AG09309 (cell line): Measurements from ENCODE around the gene WDR82.

Experiments
- DNase-seq: peaks from one replicate; pipeline ENCODE4 v3.0.0-alpha.2; 2010; ENCODE audit warnings: low read depth
- H3K4me3 ChIP-seq: 2 replicates; pipeline ENCODE4 v1.5.1; 2011; ENCODE audit warnings: mild to moderate bottlenecking, low read depth, low read length, moderate library complexity; ENCODE audit not compliant: control insufficient read depth
- TF ChIP-seq, protein P1 (sequence below): IDR thresholded peaks from 2 replicates; pipeline ENCODE4 v1.5.1; 2011; ENCODE audit warnings: mild to moderate bottlenecking, low read depth, low read length, inconsistent platforms; ENCODE audit not compliant: insufficient read depth, control insufficient read depth; ENCODE audit errors: missing control alignments

The WDR82 gene, protein sequence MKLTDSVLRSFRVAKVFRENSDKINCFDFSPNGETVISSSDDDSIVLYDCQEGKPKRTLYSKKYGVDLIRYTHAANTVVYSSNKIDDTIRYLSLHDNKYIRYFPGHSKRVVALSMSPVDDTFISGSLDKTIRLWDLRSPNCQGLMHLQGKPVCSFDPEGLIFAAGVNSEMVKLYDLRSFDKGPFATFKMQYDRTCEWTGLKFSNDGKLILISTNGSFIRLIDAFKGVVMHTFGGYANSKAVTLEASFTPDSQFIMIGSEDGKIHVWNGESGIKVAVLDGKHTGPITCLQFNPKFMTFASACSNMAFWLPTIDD

DNA sequence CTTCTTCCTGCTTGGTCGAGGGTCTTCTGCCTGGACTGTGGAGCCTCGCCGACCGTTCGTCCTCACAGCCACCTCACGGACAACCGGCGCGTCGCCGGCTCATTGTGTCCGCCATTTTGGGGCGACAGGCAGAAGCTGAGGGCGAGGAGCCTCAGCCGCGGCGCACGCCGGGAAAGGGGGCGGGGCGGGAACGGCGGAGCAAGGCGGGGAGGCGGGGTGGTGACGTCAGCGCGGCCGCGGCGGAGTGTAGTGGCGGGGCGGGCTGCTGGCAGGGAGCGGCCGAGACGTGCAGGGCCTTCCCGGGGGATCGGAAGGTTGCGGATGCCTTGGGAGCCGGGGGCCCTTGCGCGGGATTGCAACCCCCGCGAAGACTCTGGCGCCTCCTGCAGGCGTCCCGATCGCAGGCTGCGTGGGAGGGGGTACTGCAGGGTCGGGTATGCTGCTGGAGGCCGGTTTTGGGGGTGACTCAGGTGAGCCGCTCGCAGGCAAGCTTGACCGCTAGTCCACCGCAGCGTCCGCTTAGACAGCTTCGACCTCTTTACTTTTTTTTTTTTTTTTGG, at the start of gene WDR82:
TSS of gene WDR82 (minus strand) at position 140 of the 560 bp plus-strand sequence. CDS start 288 bp downstream, outside the sequence.
- H3K4me3 ChIP-seq, result peak within 1 kb of the TSS; percentile 93
- TF ChIP-seq, protein P1, sequence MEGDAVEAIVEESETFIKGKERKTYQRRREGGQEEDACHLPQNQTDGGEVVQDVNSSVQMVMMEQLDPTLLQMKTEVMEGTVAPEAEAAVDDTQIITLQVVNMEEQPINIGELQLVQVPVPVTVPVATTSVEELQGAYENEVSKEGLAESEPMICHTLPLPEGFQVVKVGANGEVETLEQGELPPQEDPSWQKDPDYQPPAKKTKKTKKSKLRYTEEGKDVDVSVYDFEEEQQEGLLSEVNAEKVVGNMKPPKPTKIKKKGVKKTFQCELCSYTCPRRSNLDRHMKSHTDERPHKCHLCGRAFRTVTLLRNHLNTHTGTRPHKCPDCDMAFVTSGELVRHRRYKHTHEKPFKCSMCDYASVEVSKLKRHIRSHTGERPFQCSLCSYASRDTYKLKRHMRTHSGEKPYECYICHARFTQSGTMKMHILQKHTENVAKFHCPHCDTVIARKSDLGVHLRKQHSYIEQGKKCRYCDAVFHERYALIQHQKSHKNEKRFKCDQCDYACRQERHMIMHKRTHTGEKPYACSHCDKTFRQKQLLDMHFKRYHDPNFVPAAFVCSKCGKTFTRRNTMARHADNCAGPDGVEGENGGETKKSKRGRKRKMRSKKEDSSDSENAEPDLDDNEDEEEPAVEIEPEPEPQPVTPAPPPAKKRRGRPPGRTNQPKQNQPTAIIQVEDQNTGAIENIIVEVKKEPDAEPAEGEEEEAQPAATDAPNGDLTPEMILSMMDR, result peak; percentile 59
- peak; percentile 56 for DNase-seq

DNA sequence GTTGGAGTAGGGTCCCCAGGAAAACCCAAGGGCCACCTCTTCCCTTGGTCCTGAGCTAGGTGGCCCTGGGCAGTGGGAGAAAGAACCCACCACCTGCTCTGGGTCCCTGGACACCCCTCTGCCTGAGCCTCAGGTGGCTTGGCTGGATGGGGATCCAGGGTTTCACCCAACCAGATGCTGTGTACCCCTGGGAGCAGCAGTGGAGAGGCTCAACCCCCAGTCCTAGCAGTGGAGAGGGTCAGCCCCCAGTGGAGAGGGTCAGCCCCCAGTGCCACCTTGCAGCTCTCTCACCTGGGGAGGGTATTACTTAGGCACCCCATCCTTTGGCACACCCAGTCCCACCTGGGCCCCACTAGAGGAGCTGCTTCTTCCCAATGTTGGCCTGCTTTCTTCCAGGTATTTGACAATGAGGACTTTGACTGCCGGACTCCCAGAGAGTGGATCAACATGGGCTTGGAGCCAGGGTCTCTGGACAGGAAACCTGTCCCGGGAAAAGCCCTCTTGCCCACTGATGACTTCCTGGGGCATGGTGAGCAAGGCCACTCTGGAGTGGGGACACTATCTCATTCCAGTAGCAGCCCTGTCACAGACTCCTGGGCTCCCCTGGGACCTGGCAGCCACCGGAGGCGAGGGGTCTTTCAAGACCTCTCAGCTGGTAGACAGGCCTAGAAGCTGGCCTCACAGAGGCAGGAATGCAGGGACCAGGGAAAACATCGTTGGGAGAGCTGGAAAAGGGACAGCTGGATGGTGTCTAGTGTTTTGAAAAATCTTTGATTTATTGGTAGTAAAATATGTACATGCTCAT, 49.2 kb upstream of the WDR82 start:
- DNase-seq, result no peak
- H3K4me3 ChIP-seq, result no peak overlapping the region
- TF ChIP-seq, protein P1, result no peak

DNA sequence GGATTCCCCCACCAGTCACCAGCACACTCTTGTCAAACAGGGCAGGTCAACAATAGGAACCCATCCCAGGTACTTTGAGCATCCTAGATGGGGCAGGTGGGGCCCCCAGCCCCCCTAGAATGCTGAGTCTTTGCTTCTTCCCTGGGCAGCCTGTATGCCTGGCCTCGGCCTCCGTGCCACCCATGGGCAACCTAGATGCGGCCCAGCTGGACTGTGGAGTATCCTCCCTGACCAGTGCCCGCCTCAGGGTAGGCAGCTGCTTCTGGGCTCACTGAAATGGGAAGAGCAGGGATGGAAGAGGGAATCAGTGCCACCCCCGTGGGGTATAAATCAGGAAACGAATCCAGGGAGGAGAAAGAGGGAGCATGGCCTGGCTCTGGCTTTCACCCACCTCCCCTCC, 48.5 kb upstream of the WDR82 start:
- DNase-seq, result no peak
- H3K4me3 ChIP-seq, result no peak overlapping the region
- TF ChIP-seq, protein P1, result no peak

DNA sequence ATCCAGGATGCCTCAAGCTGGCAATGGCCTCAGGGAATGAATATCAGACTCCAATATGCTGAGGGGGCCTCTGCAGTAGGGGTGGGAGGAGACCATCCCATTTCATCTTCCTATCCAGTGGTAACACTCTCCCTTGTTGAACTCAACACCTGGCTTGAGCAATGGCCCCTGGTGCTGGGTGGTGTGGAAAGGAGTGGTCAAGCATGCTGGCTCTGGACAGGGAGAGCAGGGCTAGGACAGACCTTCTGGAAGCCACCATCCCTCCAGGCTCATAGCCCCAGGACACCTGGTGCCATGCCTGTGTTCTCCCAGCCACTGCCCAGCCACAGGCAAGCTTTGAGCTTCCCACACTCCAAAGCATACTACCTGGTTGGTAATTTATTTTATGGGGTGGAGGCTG, 47.2 kb upstream of the WDR82 start:
- H3K4me3 ChIP-seq, result no peak overlapping the region
- DNase-seq, result no peak
- TF ChIP-seq, protein P1, result no peak

DNA sequence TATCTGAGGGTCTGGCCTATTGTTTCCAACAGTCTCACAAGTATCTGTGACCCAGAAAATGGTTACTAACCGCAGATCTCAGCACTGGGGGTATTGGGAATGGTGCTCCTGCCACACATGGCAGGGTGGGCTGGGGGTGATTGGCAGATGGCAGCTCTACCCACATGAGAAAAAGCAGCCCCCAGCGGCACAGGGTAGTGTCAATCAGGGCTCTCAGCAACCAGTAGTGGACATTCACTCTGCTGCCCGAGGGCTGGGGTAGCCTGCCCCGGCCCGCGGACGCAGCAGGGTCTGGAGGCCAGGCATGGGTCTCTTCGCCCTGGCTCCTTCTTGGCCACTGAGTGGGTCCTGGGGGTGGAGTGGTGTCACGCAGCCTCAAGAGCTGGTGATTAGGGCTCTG, 46.2 kb upstream of the WDR82 start:
- DNase-seq, result no peak
- TF ChIP-seq, protein P1, result no peak
- H3K4me3 ChIP-seq, result no peak overlapping the region

DNA sequence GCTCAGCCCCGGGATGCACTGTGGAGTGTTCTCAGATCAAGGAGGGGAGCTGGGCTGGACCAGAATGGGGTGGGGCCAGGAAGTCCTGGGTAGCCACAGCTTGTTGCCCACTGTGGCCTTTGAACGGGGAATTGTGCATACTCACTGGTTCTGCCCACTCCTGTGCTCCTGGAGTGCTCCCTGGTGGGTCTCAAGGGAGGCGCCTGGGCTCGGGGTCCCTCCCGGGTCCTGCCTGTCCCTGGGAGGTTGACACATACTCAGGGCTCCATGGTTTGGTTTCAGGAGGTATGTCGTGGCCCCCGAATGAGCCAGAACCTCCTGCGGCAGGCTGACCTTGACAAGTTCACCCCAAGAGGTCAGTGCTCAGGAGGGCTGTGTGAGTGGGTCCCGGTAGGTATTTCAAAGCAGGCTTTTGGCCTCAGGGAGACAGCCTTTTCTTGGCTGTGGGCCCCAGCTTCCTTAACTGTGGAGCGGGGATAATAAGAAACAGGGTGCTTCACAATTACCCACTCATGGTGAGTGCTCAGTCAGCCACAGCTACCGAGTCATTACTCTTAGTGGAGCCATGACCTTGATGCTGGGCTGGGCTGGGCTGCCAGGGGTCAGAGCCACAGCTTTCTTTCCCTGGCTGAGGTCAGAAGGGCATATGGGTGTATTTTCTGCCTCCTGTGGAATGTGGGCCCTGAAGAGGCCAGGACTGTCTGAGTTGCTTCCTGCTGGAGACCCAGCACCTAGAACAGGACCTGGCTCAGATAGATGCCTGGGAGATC, 45.3 kb upstream of the WDR82 start:
- TF ChIP-seq, protein P1, result no peak
- no peak for DNase-seq

More for the DNA sequence above, 45.3 kb upstream of the WDR82 start:
- no peak overlapping the region for H3K4me3 ChIP-seq
